KBM-7 (cell line): Measurements from ENCODE around the gene NDUFA13.
A peak's percentile ranks its signal among the peaks of the same experiment; 100 is the strongest.

ENCODE experiments used
- DNase-seq: peaks from one replicate; pipeline ENCODE4 v3.0.0-alpha.2; 2015
- in situ Hi-C: fragments of 300-500 bp; cut with MboI; formaldehyde crosslinking; loops from 2 replicates; pipeline ENCODE4 v1.14.3; 2020; ENCODE audit warnings: low sequenced_read_pairs, low pct_unique_long_range_greater_than_20kb, mixed read lengths

Gene NDUFA13

DNA sequence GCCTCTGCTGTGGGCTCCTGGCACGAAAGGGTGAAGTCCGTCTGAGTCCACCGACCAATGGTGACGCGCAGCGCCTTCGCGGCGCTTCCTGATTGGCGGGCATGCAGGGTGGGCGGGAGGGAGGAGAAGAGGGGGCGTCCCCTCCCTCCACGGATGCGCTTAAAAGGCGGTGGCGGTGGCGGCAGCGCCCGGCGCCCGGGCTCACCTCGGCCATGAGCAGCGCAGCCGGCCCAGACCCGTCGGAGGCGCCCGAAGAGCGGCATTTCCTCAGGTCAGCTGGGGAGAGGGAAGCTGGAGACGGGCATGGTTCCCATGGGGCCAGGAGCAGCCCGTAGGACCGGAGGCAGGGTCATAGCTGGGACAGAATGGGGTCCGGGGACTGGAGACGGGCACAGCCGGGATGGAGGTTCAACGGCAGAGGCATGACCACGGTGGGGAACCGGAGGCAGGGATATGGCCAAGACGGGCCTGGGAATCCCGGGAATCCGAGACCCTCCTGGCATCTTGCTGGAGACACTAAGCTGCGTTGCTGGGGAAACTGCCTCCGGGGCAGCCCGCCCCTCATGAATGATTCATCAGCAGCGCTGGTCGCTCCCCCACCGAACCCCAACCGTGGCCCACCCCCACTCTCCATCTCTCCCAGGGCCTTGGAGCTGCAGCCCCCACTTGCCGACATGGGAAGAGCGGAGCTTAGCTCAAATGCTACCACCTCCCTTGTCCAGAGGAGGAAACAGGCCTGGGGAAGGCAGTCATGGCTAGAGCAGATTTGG, 12.9 kb downstream of the NDUFA13 start, which contains the start of gene YJEFN3:
TSS of gene YJEFN3 (plus strand) at position 191 of the 770 bp plus-strand sequence. CDS start at position 213, 22 bp downstream.
- in situ Hi-C loops = loop anchor here (25.0 kb wide), 1 partner anchor 408 kb away; no protein-coding TSS in a partner anchor
- no peak for DNase-seq

- in situ Hi-C loops = loop anchor here (10.0 to 25.0 kb wide), 2 partner anchors 115 to 407 kb away; partner anchors contain the start of gene GMIP
- DNase-seq = no peak
Observed at GRCh38 chr19:19529783-19530422, 13.9 kb downstream of the NDUFA13 start.

DNA sequence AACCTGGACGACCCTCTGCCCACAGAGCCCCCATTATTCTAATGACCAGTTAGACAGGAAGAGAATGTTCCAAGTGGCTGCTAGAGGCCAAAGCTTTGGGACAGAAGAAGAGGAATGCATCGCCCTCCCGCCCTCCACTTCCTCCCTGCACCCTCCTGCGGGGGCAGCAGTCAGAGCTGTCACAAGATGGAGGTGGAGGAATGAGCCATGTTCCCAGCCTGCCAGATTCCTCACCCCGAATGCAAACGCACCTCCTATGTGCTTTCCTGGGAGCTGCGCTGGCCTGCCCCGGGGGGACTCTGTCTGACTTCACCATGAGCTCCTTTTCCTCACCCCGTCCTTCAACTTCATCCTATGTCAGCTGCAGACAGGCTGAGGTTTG, 14.4 kb downstream of the NDUFA13 start:
- in situ Hi-C loops = loop anchor here (10.0 to 25.0 kb wide), 2 partner anchors 114 to 407 kb away; partner anchors contain the start of gene GMIP
- DNase-seq = no peak

DNA sequence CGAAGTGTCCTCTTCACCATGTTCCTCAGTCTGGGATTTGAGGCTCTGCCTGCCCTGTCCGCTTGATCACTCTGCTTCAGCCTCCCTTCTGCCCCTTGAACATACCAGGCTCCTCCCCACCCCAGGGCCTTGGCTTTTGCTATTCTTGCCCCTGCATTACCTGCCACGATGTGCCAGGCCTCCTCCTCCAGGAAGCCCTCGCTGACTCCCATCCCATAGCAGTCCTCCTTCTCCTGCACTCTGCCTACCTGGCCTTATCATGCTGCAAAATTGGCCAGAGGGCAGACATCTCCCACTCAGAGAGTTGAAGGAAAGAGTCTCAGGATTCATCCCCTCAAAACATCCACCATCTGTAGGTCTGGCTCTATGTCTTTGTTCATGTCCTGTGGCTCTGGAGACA, 14.9 kb downstream of the NDUFA13 start:
- no peak for DNase-seq
- in situ Hi-C loops = loop anchor here (10.0 to 25.0 kb wide), 2 partner anchors 114 to 406 kb away; partner anchors contain the start of gene GMIP

DNA sequence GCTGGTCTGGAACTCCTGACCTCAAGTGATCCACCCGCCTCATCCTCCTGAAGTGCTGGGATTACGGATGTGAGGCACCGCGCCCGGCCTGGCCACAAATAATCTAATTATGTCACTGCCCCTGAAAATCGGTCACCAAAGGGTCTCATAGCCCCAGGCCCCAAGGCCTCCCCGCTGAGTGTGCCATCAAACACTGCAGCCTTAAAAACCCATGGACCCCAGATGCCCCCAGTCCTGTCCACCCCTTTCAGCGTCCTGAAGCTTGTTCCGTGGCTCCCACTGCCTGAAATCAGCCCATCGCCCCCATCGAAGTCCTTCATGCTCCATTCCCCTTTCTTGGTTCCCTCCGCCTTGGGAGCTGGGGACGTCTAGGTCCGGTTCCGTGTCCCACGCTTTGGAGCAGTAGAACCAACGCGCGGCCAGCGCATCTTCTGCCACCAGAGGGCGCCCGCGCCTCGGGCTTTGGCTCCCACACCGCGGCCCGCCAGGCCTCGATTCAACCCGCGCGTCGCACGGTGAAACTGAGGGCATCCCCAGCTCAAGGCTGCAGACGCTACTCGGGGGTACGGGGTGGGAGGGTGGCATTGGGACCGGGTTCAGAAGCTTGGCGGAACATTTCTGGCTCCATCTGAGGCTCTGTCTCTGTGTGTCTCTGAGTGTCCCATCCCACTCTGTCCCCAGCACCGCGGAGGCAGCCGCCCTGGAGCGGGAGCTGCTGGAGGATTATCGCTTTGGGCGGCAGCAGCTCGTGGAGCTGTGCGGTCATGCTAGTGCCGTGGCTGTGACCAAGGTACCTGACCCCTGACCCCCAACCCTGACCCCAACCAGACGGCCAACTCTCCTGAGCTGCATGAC, 16.2 kb downstream of the NDUFA13 start:
- peak; percentile 68 for DNase-seq
- in situ Hi-C loops = loop anchor here (10.0 to 25.0 kb wide), 2 partner anchors 113 to 405 kb away; partner anchors contain the start of gene GMIP

DNA sequence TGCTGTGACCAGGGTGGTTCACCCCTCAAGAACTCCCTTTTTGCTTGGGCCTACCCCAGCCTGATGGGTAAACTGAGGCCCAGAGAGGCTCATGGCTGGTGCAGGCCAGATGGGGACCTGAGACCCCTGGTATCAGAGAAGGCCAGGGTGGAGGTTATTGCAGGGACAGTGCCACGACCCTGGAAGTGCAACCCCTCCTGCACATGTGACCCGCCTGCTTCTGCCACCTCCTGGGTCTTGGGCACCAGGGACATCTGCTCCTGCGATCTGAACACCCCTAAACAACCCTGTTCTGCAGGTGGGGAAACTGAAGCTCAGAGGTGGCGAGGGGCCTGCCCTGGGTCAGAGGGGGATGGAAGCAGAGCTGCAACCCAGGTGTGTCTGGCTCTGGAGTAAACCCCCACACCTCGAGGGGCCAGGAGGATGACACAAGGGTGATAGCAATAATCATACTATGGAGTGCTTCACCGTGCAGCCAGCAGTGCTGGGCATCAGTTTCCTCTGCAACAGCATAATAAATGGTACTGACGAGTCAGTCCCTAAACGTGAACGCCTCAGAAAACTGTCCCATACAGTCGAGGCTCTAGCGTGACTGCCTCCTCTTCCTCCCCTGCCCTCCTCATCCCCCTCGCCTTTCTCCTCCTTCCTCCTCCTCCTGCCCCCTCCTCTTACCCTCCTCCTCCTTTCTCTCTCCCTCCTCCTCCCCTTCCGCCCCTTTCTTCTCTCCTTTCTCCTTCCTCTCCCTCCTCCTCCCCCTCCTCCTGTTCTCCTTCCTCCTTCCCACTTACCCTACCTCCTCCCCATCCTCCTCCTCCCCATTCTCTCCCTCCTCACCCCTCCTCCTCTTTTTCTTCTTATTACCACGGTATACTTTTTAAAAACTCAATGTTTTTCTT, 17.0 kb downstream of the NDUFA13 start:
- in situ Hi-C loops = loop anchor here (10.0 to 25.0 kb wide), 2 partner anchors 112 to 404 kb away; partner anchors contain the start of gene GMIP
- DNase-seq = no peak

- in situ Hi-C loops = loop anchor here (10.0 to 25.0 kb wide), 2 partner anchors 111 to 403 kb away; partner anchors contain the start of gene GMIP
Observed at GRCh38 chr19:19533841-19534240, 17.8 kb downstream of the NDUFA13 start.

GRCh38 chr19:19534556-19535265, 18.7 kb downstream of the NDUFA13 start:
- in situ Hi-C loops = loop anchor here (10.0 to 25.0 kb wide), 2 partner anchors 110 to 403 kb away; partner anchors contain the start of gene GMIP
- no peak for DNase-seq

More at GRCh38 chr19:19533841-19534240, 17.8 kb downstream of the NDUFA13 start:
- no peak for DNase-seq

- in situ Hi-C loops = loop anchor here (10.0 to 25.0 kb wide), 2 partner anchors 109 to 402 kb away; partner anchors contain the start of gene GMIP
Observed at GRCh38 chr19:19535311-19536191, 19.5 kb downstream of the NDUFA13 start.

GRCh38 chr19:19537075-19538048, 21.3 kb downstream of the NDUFA13 start:
- DNase-seq = no peak
- in situ Hi-C loops = loop anchor here (10.0 to 25.0 kb wide), 2 partner anchors 107 to 400 kb away; partner anchors contain the start of gene GMIP

More at GRCh38 chr19:19535311-19536191, 19.5 kb downstream of the NDUFA13 start:
- DNase-seq = no peak

GRCh38 chr19:19538061-19538784, 22.2 kb downstream of the NDUFA13 start, which contains the start of gene CILP2:
Gene CILP2 (plus strand): TSS chr19:19538265. CDS start chr19:19538350, 85 bp downstream.
- DNase-seq = no peak
- in situ Hi-C loops = loop anchor here (10.0 to 25.0 kb wide), 2 partner anchors 107 to 399 kb away; partner anchors contain the start of gene GMIP

GRCh38 chr19:19538785-19539166, 22.8 kb downstream of the NDUFA13 start:
- in situ Hi-C loops = loop anchor here (10.0 to 25.0 kb wide), 2 partner anchors 106 to 399 kb away; partner anchors contain the start of gene GMIP
- no peak for DNase-seq

- in situ Hi-C loops = loop anchor here (10.0 to 25.0 kb wide), 2 partner anchors 105 to 398 kb away; partner anchors contain the start of gene GMIP
- DNase-seq = no peak
Observed at GRCh38 chr19:19539698-19540063, 23.7 kb downstream of the NDUFA13 start.

- in situ Hi-C loops = loop anchor here (25.0 kb wide), 1 partner anchor 397 kb away; no protein-coding TSS in a partner anchor
- no peak for DNase-seq
Observed at GRCh38 chr19:19540064-19540714, 24.2 kb downstream of the NDUFA13 start.
